Trophoblast cell (in vitro differentiated cells and primary cell): ENCODE measurements around the gene CRCP.
"Not testable (repeated sequence)": the region's sequence is repeated elsewhere in the genome, so short reads cannot be mapped to it uniquely, and the experiment has no call there.

Experiments
- DNase-seq, 2 donors: peaks; one replicate each; pipeline ENCODE4 v3.0.0-alpha.2; 2016
- H2AFZ ChIP-seq: 2 replicates; pipeline ENCODE4 v1.6.1; 2013; ENCODE audit warnings: low read length, moderate library complexity, mild to moderate bottlenecking; ENCODE audit not compliant: insufficient read depth, poor library complexity
- H2AK5ac ChIP-seq: 2 replicates; pipeline ENCODE4 v1.6.1; 2013; ENCODE audit warnings: mild to moderate bottlenecking, low read length
- H2BK120ac ChIP-seq: 2 replicates; pipeline ENCODE4 v1.6.1; 2013; ENCODE audit warnings: low read length, mild to moderate bottlenecking, moderate library complexity; ENCODE audit not compliant: insufficient read depth, poor library complexity
- H2BK12ac ChIP-seq: 2 replicates; pipeline ENCODE4 v1.6.1; 2013; ENCODE audit warnings: mild to moderate bottlenecking, low read length, moderate library complexity
- H2BK5ac ChIP-seq: 2 replicates; pipeline ENCODE4 v1.6.1; 2013; ENCODE audit warnings: low read length, low read depth, moderate library complexity, mild to moderate bottlenecking; ENCODE audit not compliant: poor library complexity
- H3K14ac ChIP-seq: 2 replicates; pipeline ENCODE4 v1.6.1; 2013; ENCODE audit warnings: mild to moderate bottlenecking, low read length
- H3K18ac ChIP-seq: 2 replicates; pipeline ENCODE4 v1.6.1; 2013; ENCODE audit warnings: mild to moderate bottlenecking, low read length
- H3K23ac ChIP-seq: 2 replicates; pipeline ENCODE4 v1.6.1; 2013; ENCODE audit warnings: low read length
- H3K27ac ChIP-seq: 2 replicates; pipeline ENCODE4 v1.5.1; 2013; ENCODE audit warnings: low read depth, mild to moderate bottlenecking, inconsistent platforms, low read length, moderate library complexity
- H3K27me3 ChIP-seq: 2 replicates; pipeline ENCODE4 v1.6.1; 2013; ENCODE audit warnings: inconsistent platforms, mild to moderate bottlenecking, low read length, moderate library complexity; ENCODE audit not compliant: insufficient read depth
- H3K36me3 ChIP-seq, 2 experiments: 1 replicate in 1 of 2; 2 replicates in 1 of 2; pipeline ENCODE4 v1.6.1; 2013; ENCODE audit warnings: low read length in 2 of 2, mild to moderate bottlenecking in 2 of 2, moderate library complexity in 1 of 2; ENCODE audit not compliant: insufficient read depth in 2 of 2, control insufficient read depth in 1 of 2
- H3K4ac ChIP-seq: 2 replicates; pipeline ENCODE4 v1.6.1; 2013; ENCODE audit warnings: low read depth, mild to moderate bottlenecking, low read length, moderate library complexity
- H3K4me1 ChIP-seq, 2 experiments: 1 replicate in 1 of 2; 2 replicates in 1 of 2; pipeline ENCODE4 v1.6.1; 2013; ENCODE audit warnings: low read length in 2 of 2, mild to moderate bottlenecking in 2 of 2, moderate library complexity in 1 of 2; ENCODE audit not compliant: insufficient read depth in 2 of 2, control insufficient read depth in 1 of 2
- H3K4me2 ChIP-seq: 2 replicates; pipeline ENCODE4 v1.6.1; 2013; ENCODE audit warnings: inconsistent platforms, mild to moderate bottlenecking, low read length, moderate library complexity
- H3K4me3 ChIP-seq: 2 replicates; pipeline ENCODE4 v1.5.1; 2013; ENCODE audit warnings: mild to moderate bottlenecking, low read depth, low read length, inconsistent platforms
- H3K79me1 ChIP-seq: one replicate; pipeline ENCODE4 v1.6.1; 2013; ENCODE audit warnings: low read length
- H3K79me2 ChIP-seq: 2 replicates; pipeline ENCODE4 v1.6.1; 2013; ENCODE audit warnings: low read length, mild to moderate bottlenecking; ENCODE audit not compliant: control insufficient read depth, insufficient read depth, poor library complexity
- H3K9ac ChIP-seq: 2 replicates; pipeline ENCODE4 v1.6.1; 2013; ENCODE audit warnings: mild to moderate bottlenecking, low read length
- H3K9me3 ChIP-seq: 2 replicates; pipeline ENCODE4 v1.6.1; 2013; ENCODE audit warnings: low read depth, mild to moderate bottlenecking, control low read depth, inconsistent platforms, low read length; ENCODE audit not compliant: insufficient read depth
- H4K12ac ChIP-seq: 2 replicates; pipeline ENCODE4 v1.6.1; 2013; ENCODE audit warnings: low read depth, mild to moderate bottlenecking, low read length, moderate library complexity
- H4K8ac ChIP-seq: 2 replicates; pipeline ENCODE4 v1.6.1; 2013; ENCODE audit warnings: low read depth, mild to moderate bottlenecking, low read length, moderate library complexity
- H4K91ac ChIP-seq: one replicate; pipeline ENCODE4 v1.6.1; 2013; ENCODE audit warnings: low read depth, mild to moderate bottlenecking, low read length, moderate library complexity
- WGBS: extraction: QIAGEN DNeasy Blood & Tissue Kit; methylation state at CpG from one replicate; pipeline ENCODE4 v1.1.7; 2013; ENCODE audit warnings: missing lambda C conversion rate; ENCODE audit not compliant: insufficient read length, insufficient coverage; ENCODE audit errors: extremely low coverage; 5-methylcytosine and 5-hydroxymethylcytosine counted together

The CRCP gene

GRCh38 chr7:66102168-66102567 lies 12.5 kb upstream of the CRCP start:
- not testable (repeated sequence) for H4K91ac ChIP-seq, H3K4me1 ChIP-seq, H2BK5ac ChIP-seq, DNase-seq, H3K36me3 ChIP-seq, H3K9me3 ChIP-seq, H3K4me3 ChIP-seq, H3K4me2 ChIP-seq, H3K79me2 ChIP-seq, H3K23ac ChIP-seq, H3K4ac ChIP-seq, H3K9ac ChIP-seq, H2BK120ac ChIP-seq, H2AK5ac ChIP-seq, H3K14ac ChIP-seq, H2BK12ac ChIP-seq, H4K8ac ChIP-seq, H3K27me3 ChIP-seq, H3K79me1 ChIP-seq, H4K12ac ChIP-seq, H2AFZ ChIP-seq, H3K18ac ChIP-seq, H3K27ac ChIP-seq
- WGBS = no CpG with 5 or more reads among the region's 6 CpGs

DNA sequence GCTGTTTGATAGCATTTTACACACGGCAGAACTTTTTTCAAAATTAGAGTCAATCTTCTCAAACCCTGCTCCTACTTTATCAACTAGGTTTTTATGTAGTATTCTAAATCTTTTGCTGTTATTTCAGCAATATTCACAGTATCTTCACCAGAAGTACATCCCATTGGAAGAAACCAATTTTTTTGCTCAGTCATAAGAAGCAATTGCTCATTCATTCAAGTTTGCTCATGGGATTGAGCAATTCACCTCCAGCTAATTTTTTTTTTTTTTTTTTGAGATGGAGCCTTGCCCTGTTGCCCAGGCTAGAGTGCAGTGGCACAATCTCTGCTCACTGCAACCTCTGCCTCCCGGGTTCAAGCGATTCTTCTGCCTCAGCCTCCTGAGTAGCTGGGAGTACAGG lies 10.7 kb upstream of the CRCP start:
- not testable (repeated sequence) for H2BK5ac ChIP-seq, H2AFZ ChIP-seq, H3K4me3 ChIP-seq, H3K79me2 ChIP-seq, H3K79me1 ChIP-seq, H4K91ac ChIP-seq, H3K4me1 ChIP-seq, H2BK12ac ChIP-seq, H3K4ac ChIP-seq, H3K14ac ChIP-seq, H2BK120ac ChIP-seq, DNase-seq, H3K36me3 ChIP-seq, H3K23ac ChIP-seq, H3K4me2 ChIP-seq, H3K18ac ChIP-seq, H3K27me3 ChIP-seq, H3K27ac ChIP-seq, H3K9ac ChIP-seq, H2AK5ac ChIP-seq, H4K8ac ChIP-seq, H3K9me3 ChIP-seq, H4K12ac ChIP-seq
- no CpG with 5 or more reads among the region's 3 CpGs for WGBS

DNA sequence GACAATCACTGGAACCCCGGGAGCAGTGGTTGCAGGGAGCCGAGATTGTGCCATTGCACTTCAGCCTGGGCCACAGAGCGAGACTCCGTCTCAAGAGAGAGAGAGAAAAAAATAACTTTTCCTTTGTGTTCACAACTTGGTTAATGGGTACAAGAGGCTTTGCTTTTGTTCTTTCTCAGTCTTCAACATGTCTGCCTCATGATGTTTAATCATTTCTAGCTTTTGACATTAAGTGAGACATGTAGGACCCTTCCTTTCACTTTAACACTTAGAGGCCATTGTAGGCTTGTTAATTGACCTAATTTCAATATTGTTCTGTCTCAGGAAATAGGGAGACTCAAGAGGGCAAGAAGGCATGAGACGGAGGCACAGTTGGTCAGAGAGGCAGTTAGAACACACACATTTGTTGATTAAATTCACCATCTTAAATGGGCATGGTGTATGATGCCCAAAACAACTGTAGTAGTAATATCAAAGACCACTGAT lies 9.3 kb upstream of the CRCP start:
- H2BK12ac ChIP-seq = no peak overlapping the region
- no peak overlapping the region for H3K27ac ChIP-seq
- H3K14ac ChIP-seq = no peak overlapping the region
- no peaks in the 10 kb centered on the region for H3K4me1 ChIP-seq
- no peaks in the 10 kb centered on the region for H3K36me3 ChIP-seq
- no peak overlapping the region for H2BK120ac ChIP-seq
- H3K9me3 ChIP-seq = no peaks in the 10 kb centered on the region
- no peak overlapping the region for H3K4me2 ChIP-seq
- H3K18ac ChIP-seq = no peak overlapping the region
- no peak overlapping the region for H3K23ac ChIP-seq
- H2BK5ac ChIP-seq = no peak overlapping the region
- H4K8ac ChIP-seq = no peak overlapping the region
- H4K12ac ChIP-seq = no peak overlapping the region
- no peak for DNase-seq
- H3K4me3 ChIP-seq = no peak overlapping the region
- H3K27me3 ChIP-seq = no peaks in the 10 kb centered on the region
- no peak overlapping the region for H2AK5ac ChIP-seq
- no peaks in the 10 kb centered on the region for H3K79me2 ChIP-seq
- no peaks in the 10 kb centered on the region for H3K79me1 ChIP-seq
- no peak overlapping the region for H3K9ac ChIP-seq
- H2AFZ ChIP-seq = no peak overlapping the region
- H4K91ac ChIP-seq = no peak overlapping the region
- H3K4ac ChIP-seq = no peak overlapping the region
- WGBS = no CpG with 5 or more reads among the region's 5 CpGs

GRCh38 chr7:66108410-66108809 lies 6.2 kb upstream of the CRCP start:
- H4K8ac ChIP-seq, H3K79me1 ChIP-seq, H2AFZ ChIP-seq, H3K36me3 ChIP-seq, H3K9ac ChIP-seq, H3K4ac ChIP-seq, H4K12ac ChIP-seq, H2BK5ac ChIP-seq, H3K4me2 ChIP-seq, H3K9me3 ChIP-seq, H3K4me1 ChIP-seq, H2AK5ac ChIP-seq, DNase-seq, H3K23ac ChIP-seq, H3K79me2 ChIP-seq, H2BK120ac ChIP-seq, H3K14ac ChIP-seq, H3K27ac ChIP-seq, H2BK12ac ChIP-seq, H3K18ac ChIP-seq, H3K4me3 ChIP-seq, H3K27me3 ChIP-seq, H4K91ac ChIP-seq: not testable (repeated sequence)
- no CpG with 5 or more reads among the region's 5 CpGs for WGBS
